GM12878 (cell line): ENCODE measurements around the gene C19orf67. TPM values are rescaled to one million over a fixed set of nuclear protein-coding genes. Genes with fewer than 3 reads are reported as not detected.

ENCODE experiments used
- ATAC-seq: fragments of 200-7000 bp; cut with Tn5 transposase; 3 replicates; pipeline ENCODE4 v1.9.1; 2020; ENCODE audit warnings: mild to moderate bottlenecking, moderate library complexity
- BruUV-seq: library from RNA; stranded (reverse); fragments of 400-500 nt; replicated peaks from 2 replicates; lab custom pipeline; 2021; lab: Mats Ljungman, UMichigan
- CTCF ChIA-PET: fragments of 300-600 bp; sonication (Branson Sonifier 250); formaldehyde crosslinking; extraction: SDS; loops from one replicate; lab custom pipeline; 2021; ENCODE audit warnings: inconsistent platforms; lab: Yijun Ruan, JAX
- POLR2A ChIA-PET: fragments of 350-600 bp; formaldehyde crosslinking; extraction: SDS; loops from one replicate; lab custom pipeline; 2021; ENCODE audit warnings: inconsistent platforms; lab: Charles Lee
- RAD21 ChIA-PET: fragments of 300-600 bp; sonication (Branson Sonifier 250); formaldehyde crosslinking; loops from one replicate; lab custom pipeline; 2023; ENCODE audit warnings: antibody characterized with exemption; ENCODE audit not compliant: unreplicated experiment; lab: Charles Lee
- SMC1A ChIA-PET: fragments of 300-600 bp; sonication (Branson Sonifier 250); formaldehyde crosslinking; loops from one replicate; lab custom pipeline; 2023; ENCODE audit not compliant: unreplicated experiment, uncharacterized antibody; lab: Charles Lee
- DNase-seq: peaks from one replicate; pipeline ENCODE4 v3.0.0-alpha.2; 2011; ENCODE audit warnings: low read depth, low spot score
- FAIRE-seq: peaks from 3 replicates; lab custom pipeline; 2011; peaks lifted over from hg19 to GRCh38; lab: Jason Lieb, UNC
- H2AFZ ChIP-seq: 2 replicates; pipeline ENCODE4 v1.6.0; 2011; ENCODE audit warnings: low read depth, low read length, control low read depth; ENCODE audit not compliant: control insufficient read depth
- H3K27ac ChIP-seq: 2 replicates; pipeline ENCODE4 v1.5.1; 2011; ENCODE audit warnings: control low read depth; ENCODE audit not compliant: control insufficient read depth, insufficient read depth
- H3K27me3 ChIP-seq, 2 experiments: replicated peaks in 1 of 2; 2 replicates each; pipeline versions ENCODE4 v1.6.0 to v1.6.1; 2011; ENCODE audit warnings: low read length in 1 of 2; ENCODE audit not compliant: control insufficient read depth in 2 of 2, insufficient read depth in 2 of 2
- H3K36me3 ChIP-seq, 2 experiments: 2 replicates each; pipeline ENCODE4 v1.5.1; 2011; ENCODE audit warnings: low read length in 1 of 2; ENCODE audit not compliant: control insufficient read depth in 2 of 2, insufficient read depth in 2 of 2
- H3K4me1 ChIP-seq: 2 replicates; pipeline ENCODE4 v1.6.1; 2011; ENCODE audit warnings: mild to moderate bottlenecking, low read length, moderate library complexity, mixed read lengths; ENCODE audit not compliant: control insufficient read depth, insufficient read depth
- H3K4me2 ChIP-seq: 2 replicates; pipeline ENCODE4 v1.6.0; 2011; ENCODE audit warnings: control low read depth; ENCODE audit not compliant: control insufficient read depth, insufficient read depth
- H3K4me3 ChIP-seq: fragments of 200-600 bp; sonication (generic); 2 replicates; pipeline ENCODE4 v1.5.1; 2016
- H3K79me2 ChIP-seq: 2 replicates; pipeline ENCODE4 v1.6.0; 2011; ENCODE audit warnings: low read length; ENCODE audit not compliant: control insufficient read depth, insufficient read depth
- H3K9ac ChIP-seq: 2 replicates; pipeline ENCODE4 v1.8.0; 2011; ENCODE audit warnings: low read length, control low read depth, mixed read lengths; ENCODE audit not compliant: control insufficient read depth, insufficient read depth
- H3K9me3 ChIP-seq: replicated peaks from 3 replicates; pipeline ENCODE4 v1.5.1; 2011; ENCODE audit warnings: mild to moderate bottlenecking, low read length; ENCODE audit not compliant: control insufficient read depth, insufficient read depth
- H4K20me1 ChIP-seq: 2 replicates; pipeline ENCODE4 v1.6.0; 2011; ENCODE audit not compliant: control insufficient read depth, insufficient read depth
- WGBS: methylation state at CpG from one replicate; pipeline ENCODE4 v1.1.6; 2016; ENCODE audit warnings: low lambda C conversion rate; ENCODE audit not compliant: insufficient replicate concordance, insufficient coverage; ENCODE audit errors: missing lambda C conversion rate; 5-methylcytosine and 5-hydroxymethylcytosine counted together
- in situ Hi-C: fragments of 300-500 bp; cut with MboI; formaldehyde crosslinking; loops from 9 replicates; pipeline ENCODE4 v1.14.3; 2018; ENCODE audit warnings: mixed read lengths
- intact Hi-C: fragments of 100-400 bp; cut with micrococcal nuclease; formaldehyde crosslinking; loops from one replicate; pipeline ENCODE4 v1.14.2; 2022; ENCODE audit not compliant: unreplicated experiment
- polyA plus RNA-seq, 11 experiments: library from polyadenylated mRNA; depleted of rRNA in 4 of 11; unstranded in 6 of 11; stranded (reverse) in 5 of 11; fragments of >200 nt; fragmentation: Nextera tagmentation in 4 of 11; fragmentation: Illumina TruSeq in 1 of 11; extraction: Ambion mirVana in 4 of 11; extraction: Trizol in 1 of 11; gene quantifications; 1 replicate in 1 of 11; 2 replicates in 10 of 11; pipeline versions ENCODE4 v1.2.1 to v1.2.3, GENCODE V29; 2011 to 2016; ENCODE audit warnings: inconsistent platforms in 2 of 11, missing spikeins in 2 of 11, low read depth in 1 of 11
- total RNA-seq, 4 experiments: library from RNA; depleted of rRNA in 3 of 4; stranded (reverse); fragments of >200 nt in 3 of 4; fragmentation: Illumina TruSeq in 1 of 4; extraction: Trizol in 1 of 4; gene quantifications; 2 replicates each; pipeline versions ENCODE4 v1.2.1 to v1.2.3, GENCODE V29; 2013 to 2021
- TF ChIP-seq, protein P1 (sequence below): IDR thresholded peaks from 2 replicates; pipeline ENCODE4 v1.6.1; 2011; ENCODE audit warnings: mild to moderate bottlenecking, low read depth, low read length, moderate library complexity; ENCODE audit not compliant: insufficient replicate concordance

C19orf67 gene
- total and polyA plus RNA-seq, 10 of the 15 experiments (the other 5 are each of a cell fraction or from before 2014, with no cell fraction given) = 0.14 TPM; not detected in 9

- ATAC-seq = no peak
- H3K4me2 ChIP-seq = no peak overlapping the region
- RAD21 ChIA-PET = interaction anchor here (0.7 to 2.1 kb wide), 11 partner anchors 11 to 179 kb away, joined by 3 to 12 read pairs (median 4); partner anchors contain the start of genes ASF1B, IL27RA and MISP3
- POLR2A ChIA-PET = interaction anchor here (0.6 to 1.0 kb wide), 3 partner anchors 9 to 103 kb away, joined by 3 to 4 read pairs (median 3); no protein-coding TSS in a partner anchor
- no peak for DNase-seq
- no peak overlapping the region for H2AFZ ChIP-seq
- no peaks in the 10 kb centered on the region for H3K4me1 ChIP-seq
- no peak for FAIRE-seq
- H3K27me3 ChIP-seq = peaks cover 0 to 6% of the 10 kb centered on the region in 2 experiments
- SMC1A ChIA-PET = interaction anchor here (1.1 to 2.6 kb wide), 10 partner anchors 10 to 178 kb away, joined by 3 to 20 read pairs (median 6); partner anchors contain the start of genes ASF1B, IL27RA and MISP3
- CTCF ChIA-PET = interaction anchor here (0.8 to 5.3 kb wide), 35 partner anchors 11 to 628 kb away, joined by 3 to 110 read pairs (median 4); partner anchors contain the start of genes ASF1B, IL27RA and MISP3
- TF ChIP-seq, protein P1, sequence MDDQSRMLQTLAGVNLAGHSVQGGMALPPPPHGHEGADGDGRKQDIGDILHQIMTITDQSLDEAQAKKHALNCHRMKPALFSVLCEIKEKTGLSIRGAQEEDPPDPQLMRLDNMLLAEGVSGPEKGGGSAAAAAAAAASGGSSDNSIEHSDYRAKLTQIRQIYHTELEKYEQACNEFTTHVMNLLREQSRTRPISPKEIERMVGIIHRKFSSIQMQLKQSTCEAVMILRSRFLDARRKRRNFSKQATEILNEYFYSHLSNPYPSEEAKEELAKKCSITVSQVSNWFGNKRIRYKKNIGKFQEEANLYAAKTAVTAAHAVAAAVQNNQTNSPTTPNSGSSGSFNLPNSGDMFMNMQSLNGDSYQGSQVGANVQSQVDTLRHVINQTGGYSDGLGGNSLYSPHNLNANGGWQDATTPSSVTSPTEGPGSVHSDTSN = no peak
- intact Hi-C loops = no loop called here
- in situ Hi-C loops = loop anchor here (25.0 kb wide), 1 partner anchor 771 kb away; no protein-coding TSS in a partner anchor
- no peaks in the 10 kb centered on the region; the same call in 1 of the 2 replicates for H4K20me1 ChIP-seq
- no peaks in the 10 kb centered on the region for H3K9me3 ChIP-seq
- H3K4me3 ChIP-seq = no peak overlapping the region
- no peaks in the 10 kb centered on the region for H3K36me3 ChIP-seq
- no TSS peak for BruUV-seq
- no peak overlapping the region for H3K9ac ChIP-seq
- WGBS = 15% methylated on average over 13 of the region's 17 CpGs
- H3K27ac ChIP-seq = no peak overlapping the region
- H3K79me2 ChIP-seq = no peaks in the 10 kb centered on the region
These were observed 27.1 kb downstream of the C19orf67 start for GRCh38 chr19:14058182-14059092.
